Skeletal muscle satellite cell (primary cell): Measurements from ENCODE around the gene SLC2A11.
"Not testable (repeated sequence)": the region's sequence is repeated elsewhere in the genome, so short reads cannot be mapped to it uniquely, and the experiment has no call there.

Experiments used
- H3K27me3 ChIP-seq: 2 replicates; pipeline ENCODE4 v1.7.0; 2013; ENCODE audit warnings: low read length; ENCODE audit not compliant: control insufficient read depth, insufficient read depth
- H3K36me3 ChIP-seq: 2 replicates; pipeline ENCODE4 v1.7.0; 2013; ENCODE audit warnings: mild to moderate bottlenecking, control low read depth, low read length; ENCODE audit not compliant: insufficient read depth
- H3K4me1 ChIP-seq: 2 replicates; pipeline ENCODE4 v1.7.0; 2013; ENCODE audit warnings: low read length; ENCODE audit not compliant: control insufficient read depth, insufficient read depth
- H3K4me2 ChIP-seq: 2 replicates; pipeline ENCODE4 v1.7.0; 2013; ENCODE audit warnings: mild to moderate bottlenecking, low read length
- H3K4me3 ChIP-seq: 2 replicates; pipeline ENCODE4 v1.7.0; 2013; ENCODE audit warnings: low read length
- H3K9ac ChIP-seq: 2 replicates; pipeline ENCODE4 v1.7.0; 2013; ENCODE audit warnings: mild to moderate bottlenecking, low read depth, low read length, moderate library complexity
- H3K9me3 ChIP-seq: replicated peaks from 2 replicates; pipeline ENCODE4 v1.7.0; 2013; ENCODE audit warnings: mild to moderate bottlenecking, control low read depth, low read length

SLC2A11 gene

GRCh38 chr22:23856721-23857605, 712 bp upstream of the SLC2A11 start:
- no peaks in the 10 kb centered on the region for H3K9me3 ChIP-seq
- H3K36me3 ChIP-seq, result no peaks in the 10 kb centered on the region
- peak overlapping the region; percentile 79 for H3K4me3 ChIP-seq
- no peaks in the 10 kb centered on the region for H3K27me3 ChIP-seq
- peak overlapping the region; percentile 97 for H3K4me2 ChIP-seq
- peak overlapping the region; percentile 76 for H3K9ac ChIP-seq
- peaks cover 20% of the 10 kb centered on the region for H3K4me1 ChIP-seq

- Histone ChIP-seq H3K36me3 (no peaks in the 10 kb centered on the region), H3K9me3 (no peaks in the 10 kb centered on the region), H3K4me1 (peaks cover 20% of the 10 kb centered on the region), H3K9ac (peak overlapping the region; percentile 77), H3K4me2 (peak overlapping the region; percentile 97), H3K27me3 (no peaks in the 10 kb centered on the region), H3K4me3 (peak overlapping the region; percentile 79)
Measured at GRCh38 chr22:23858484-23858815, 775 bp downstream of the SLC2A11 start.

- no peaks in the 10 kb centered on the region for H3K36me3 ChIP-seq
Measured at GRCh38 chr22:23859201-23859600, 1.5 kb downstream of the SLC2A11 start.

GRCh38 chr22:23860187-23860586, 2.5 kb downstream of the SLC2A11 start:
- H3K4me1 ChIP-seq, result peaks cover 20% of the 10 kb centered on the region
- H3K9me3 ChIP-seq, H3K9ac ChIP-seq, H3K4me2 ChIP-seq, H3K27me3 ChIP-seq, H3K4me3 ChIP-seq, H3K36me3 ChIP-seq: not testable (repeated sequence)

More at GRCh38 chr22:23859201-23859600, 1.5 kb downstream of the SLC2A11 start:
- Histone ChIP-seq H3K9ac (no peak overlapping the region), H3K4me1 (peaks cover 20% of the 10 kb centered on the region), H3K4me2 (no peak overlapping the region), H3K9me3 (no peaks in the 10 kb centered on the region), H3K27me3 (no peaks in the 10 kb centered on the region), H3K4me3 (no peak overlapping the region)

- H3K4me1 ChIP-seq, result peaks cover 11% of the 10 kb centered on the region
- no peak overlapping the region for H3K4me3 ChIP-seq
- H3K4me2 ChIP-seq, result no peak overlapping the region
- no peaks in the 10 kb centered on the region for H3K27me3 ChIP-seq
- no peak overlapping the region for H3K9ac ChIP-seq
- H3K9me3 ChIP-seq, result no peaks in the 10 kb centered on the region
- H3K36me3 ChIP-seq, result no peaks in the 10 kb centered on the region
Measured at GRCh38 chr22:23862103-23862502, 4.4 kb downstream of the SLC2A11 start.

- H3K27me3 ChIP-seq, H3K4me1 ChIP-seq, H3K9ac ChIP-seq, H3K4me3 ChIP-seq, H3K4me2 ChIP-seq, H3K9me3 ChIP-seq, H3K36me3 ChIP-seq: not testable (repeated sequence)
Measured at GRCh38 chr22:23864499-23865154, 7.0 kb downstream of the SLC2A11 start.

- Histone ChIP-seq H3K4me1 (no peaks in the 10 kb centered on the region), H3K27me3 (no peaks in the 10 kb centered on the region), H3K4me3 (no peak overlapping the region), H3K9ac (no peak overlapping the region), H3K9me3 (no peaks in the 10 kb centered on the region), H3K36me3 (no peaks in the 10 kb centered on the region), H3K4me2 (no peak overlapping the region)
Measured at GRCh38 chr22:23868580-23868979, 10.9 kb downstream of the SLC2A11 start.

GRCh38 chr22:23874871-23875270, 17.2 kb downstream of the SLC2A11 start:
- no peaks in the 10 kb centered on the region for H3K9me3 ChIP-seq
- H3K4me1 ChIP-seq, result no peaks in the 10 kb centered on the region
- peaks cover 3% of the 10 kb centered on the region for H3K36me3 ChIP-seq
- no peaks in the 10 kb centered on the region for H3K27me3 ChIP-seq
- no peak overlapping the region for H3K9ac ChIP-seq
- H3K4me2 ChIP-seq, result no peak overlapping the region
- no peak overlapping the region for H3K4me3 ChIP-seq

GRCh38 chr22:23875801-23876200, 18.1 kb downstream of the SLC2A11 start:
- H3K4me3 ChIP-seq, result no peak overlapping the region
- no peak overlapping the region for H3K9ac ChIP-seq
- H3K36me3 ChIP-seq, result peaks cover 5% of the 10 kb centered on the region
- no peaks in the 10 kb centered on the region for H3K27me3 ChIP-seq
- H3K9me3 ChIP-seq, result no peaks in the 10 kb centered on the region
- H3K4me2 ChIP-seq, result no peak overlapping the region
- no peaks in the 10 kb centered on the region for H3K4me1 ChIP-seq

GRCh38 chr22:23877566-23877965, 19.9 kb downstream of the SLC2A11 start:
- H3K36me3 ChIP-seq, result peaks cover 7% of the 10 kb centered on the region
- no peaks in the 10 kb centered on the region for H3K27me3 ChIP-seq
- H3K4me3 ChIP-seq, result no peak overlapping the region
- H3K4me2 ChIP-seq, result no peak overlapping the region
- H3K9me3 ChIP-seq, result no peaks in the 10 kb centered on the region
- H3K4me1 ChIP-seq, result no peaks in the 10 kb centered on the region
- no peak overlapping the region for H3K9ac ChIP-seq

GRCh38 chr22:23878219-23878618, 20.5 kb downstream of the SLC2A11 start:
- Histone ChIP-seq H3K4me1 (no peaks in the 10 kb centered on the region), H3K27me3 (no peaks in the 10 kb centered on the region), H3K9ac (no peak overlapping the region), H3K9me3 (no peaks in the 10 kb centered on the region), H3K4me3 (no peak overlapping the region), H3K36me3 (peaks cover 7% of the 10 kb centered on the region), H3K4me2 (no peak overlapping the region)

GRCh38 chr22:23882370-23882769, 24.7 kb downstream of the SLC2A11 start:
- no peak overlapping the region for H3K4me2 ChIP-seq
- no peak overlapping the region for H3K4me3 ChIP-seq
- H3K36me3 ChIP-seq, result peaks cover 7% of the 10 kb centered on the region
- no peaks in the 10 kb centered on the region for H3K4me1 ChIP-seq
- H3K9ac ChIP-seq, result no peak overlapping the region
- H3K9me3 ChIP-seq, result no peaks in the 10 kb centered on the region
- H3K27me3 ChIP-seq, result no peaks in the 10 kb centered on the region
